ENCODE data around the gene LGALS8. TPM values are rescaled to one million over a fixed set of nuclear protein-coding genes. Genes with fewer than 3 reads are reported as not detected.

LGALS8 gene
- total RNA-seq, 1 experiment from 2014 or later: 30.7 TPM

GRCh38 chr1:236520445-236521005, 3.3 kb upstream of the LGALS8 start:
- BruUV-seq (replicated peaks): no TSS peak
- Histone ChIP-seq H3K79me2 (ENCODE audit: insufficient read depth, low read length) (peaks cover 13% of the 10 kb centered on the region), H3K9me3 (ENCODE audit: control insufficient read depth in 1 of 2, insufficient read depth in 1 of 2, low read depth in 1 of 2, low read length in 2 of 2) (no peaks in the 10 kb centered on the region), H3K4me3 (replicated peaks in 1 of 2; ENCODE audit: low read depth in 1 of 2, low read length in 2 of 2) (no peak overlapping the region), H3K36me3 (ENCODE audit: control insufficient read depth in 1 of 2, insufficient read depth in 2 of 2, low read length in 2 of 2) (no peaks in the 10 kb centered on the region), H3K9me2 (ENCODE audit: insufficient read depth) (no peaks in the 10 kb centered on the region), H3K27ac (ENCODE audit: low read depth, low read length) (no peak overlapping the region), H4K20me1 (ENCODE audit: insufficient read depth) (no peaks in the 10 kb centered on the region), H3K9ac (ENCODE audit: low read length) (no peak overlapping the region), H3K4me2 (ENCODE audit: low read length) (no peak overlapping the region), H3K27me3 (ENCODE audit: insufficient read depth, low read length) (no peaks in the 10 kb centered on the region), H3K4me1 (ENCODE audit: control insufficient read depth in 1 of 2, insufficient read depth in 2 of 2, low read length in 2 of 2) (peaks cover 5 to 14% of the 10 kb centered on the region in 2 experiments; a peak in 2 of 4 replicates), H2AFZ (ENCODE audit: low read depth, low read length, poor library complexity, severe bottlenecking) (no peak overlapping the region)
- TF ChIP-seq EGR1 (IDR thresholded peaks at IDR 0.05; ENCODE audit: low read depth): no peak
- TF ChIP-seq TCF7L2 (IDR thresholded peaks at IDR 0.05; ENCODE audit: borderline replicate concordance, extremely low read depth, insufficient read depth, insufficient read length): no peak
- TF ChIP-seq SIN3A (IDR thresholded peaks at IDR 0.05; ENCODE audit: low read depth): no peak
- no peak for TF ChIP-seq CBX3 (IDR thresholded peaks at IDR 0.05; ENCODE audit: low read depth)
- TF ChIP-seq EZH2phosphoT487 (IDR thresholded peaks at IDR 0.05; ENCODE audit: borderline replicate concordance): no peak
- TF ChIP-seq FOSL1 (IDR thresholded peaks at IDR 0.05; ENCODE audit: low read depth): no peak
- no peak for TF ChIP-seq JUND (IDR thresholded peaks at IDR 0.05)
- TF ChIP-seq POLR2AphosphoS5 (IDR thresholded peaks at IDR 0.05; ENCODE audit: low read depth, low read length): no peak
- no peak for TF ChIP-seq CTCF (IDR thresholded peaks at IDR 0.05 in 2 of 3, conservative IDR thresholded peaks at IDR 0.05 in 1 of 3; ENCODE audit: borderline replicate concordance in 1 of 3, insufficient read depth in 1 of 3, low read depth in 2 of 3, low read length in 2 of 3)
- no peak for TF ChIP-seq EZH2 (IDR thresholded peaks at IDR 0.05)
- no peak for TF ChIP-seq REST (IDR thresholded peaks at IDR 0.05; ENCODE audit: low read depth)
- TF ChIP-seq ATF3 (IDR thresholded peaks at IDR 0.05): no peak
- TF ChIP-seq ELF1 (IDR thresholded peaks at IDR 0.05; ENCODE audit: borderline replicate concordance, low read depth): no peak
- TF ChIP-seq CEBPB (IDR thresholded peaks at IDR 0.05; ENCODE audit: low read depth): no peak
- intact Hi-C loops (cut with micrococcal nuclease): no loop called here
- RAD21 ChIA-PET (ENCODE audit: low non-redundant PET in 1 of 2, low total read pairs in 2 of 2, uncharacterized antibody in 2 of 2, unreplicated experiment in 2 of 2): no interaction called here
- CTCF ChIA-PET: no interaction called here
- POLR2A ChIA-PET: no interaction called here
- no peak for DNase-seq (ENCODE audit: low read depth, low spot score)
- ATAC-seq: no peak
